Right renal pelvis (tissue), 4 donors: ENCODE data around the gene GNG2. TPM values are rescaled to one million over a fixed set of nuclear protein-coding genes. Genes with fewer than 3 reads are reported as not detected.

ENCODE experiments used
- DNase-seq, 4 donors: peaks; one replicate each; pipeline ENCODE4 v3.0.0-alpha.2; 2013; ENCODE audit warnings: low read depth in 4 of 4, low spot score in 3 of 4, missing footprints in 1 of 4
- polyA plus RNA-seq, 4 donors: library from polyadenylated mRNA; unstranded; fragments of 120-200 nt; gene quantifications; one replicate each; pipeline ENCODE4 v1.2.1, GENCODE V29; 2013; ENCODE audit not compliant: insufficient read length in 4 of 4

GNG2 gene
- polyA plus RNA-seq, 4 donors: 65.0 to 92.0 (median 87.2) TPM

- no peak for DNase-seq
These were observed 77.7 kb downstream of the GNG2 start for GRCh38 chr14:51938137-51938536.

DNA sequence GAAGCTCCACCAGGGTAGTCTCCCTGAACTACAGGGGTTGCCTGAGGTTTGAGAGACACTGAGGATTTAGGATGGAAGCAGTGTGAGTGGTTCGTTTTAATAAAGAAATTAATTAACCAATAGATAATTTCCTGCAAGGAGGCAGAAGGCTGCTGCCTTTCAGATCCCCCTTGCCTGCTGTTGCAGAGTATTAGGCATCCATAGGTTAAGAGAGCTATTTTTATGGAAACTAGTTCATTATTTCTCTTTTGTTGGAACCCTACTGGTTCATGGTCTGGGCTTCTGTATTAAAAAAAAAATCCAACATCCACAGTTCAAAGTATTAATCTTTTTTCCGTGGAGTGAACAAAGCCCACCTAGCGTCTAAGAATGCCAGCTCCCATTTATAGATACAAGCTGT, 78.4 kb downstream of the GNG2 start:
- no peak for DNase-seq

DNA sequence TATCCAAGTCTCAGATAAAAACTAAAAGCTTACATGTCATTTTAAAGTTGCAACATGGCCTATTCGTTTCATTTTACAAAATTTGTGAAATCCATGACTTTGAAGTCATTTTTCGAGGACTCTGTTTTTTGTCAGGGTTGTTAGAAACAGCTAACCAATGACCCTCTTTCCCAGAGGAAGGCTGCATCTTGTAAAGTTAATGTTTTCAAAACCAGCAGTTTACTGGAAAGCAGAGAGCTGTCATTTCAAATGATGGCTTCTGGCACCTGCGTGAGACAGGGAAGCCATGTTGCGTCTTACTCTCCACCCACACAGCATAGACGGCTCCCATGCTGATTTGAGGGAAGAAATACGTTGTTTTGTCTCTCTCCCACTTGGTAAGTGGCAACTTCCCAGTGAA, 78.8 kb downstream of the GNG2 start:
- no peak for DNase-seq

DNA sequence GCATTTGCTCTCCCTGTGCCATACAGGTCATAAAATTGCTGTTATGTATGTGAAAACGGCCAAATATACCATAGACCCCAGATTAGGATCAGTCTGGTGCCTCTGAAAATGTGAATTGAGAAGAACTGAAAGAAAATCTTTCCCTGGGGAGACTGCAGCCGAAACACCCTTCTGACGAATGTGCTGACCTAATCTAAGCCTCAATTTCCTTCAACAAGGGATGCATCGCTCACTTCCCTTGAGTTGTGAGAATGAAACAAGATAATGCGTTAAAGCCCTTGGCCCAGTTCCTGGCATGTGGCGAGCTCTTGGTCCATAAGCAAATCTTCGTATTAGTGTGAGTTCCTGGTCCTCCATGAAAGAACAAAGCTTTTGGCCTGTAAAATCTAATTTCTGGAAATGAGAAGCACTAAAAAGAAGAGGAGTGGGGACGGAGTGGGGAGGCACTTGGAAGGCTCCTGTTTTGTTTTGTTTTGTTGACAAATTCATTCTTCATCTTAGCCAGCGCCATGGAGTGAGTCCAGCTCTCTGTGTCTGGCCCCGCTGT, 79.4 kb downstream of the GNG2 start:
- DNase-seq: no peak

DNA sequence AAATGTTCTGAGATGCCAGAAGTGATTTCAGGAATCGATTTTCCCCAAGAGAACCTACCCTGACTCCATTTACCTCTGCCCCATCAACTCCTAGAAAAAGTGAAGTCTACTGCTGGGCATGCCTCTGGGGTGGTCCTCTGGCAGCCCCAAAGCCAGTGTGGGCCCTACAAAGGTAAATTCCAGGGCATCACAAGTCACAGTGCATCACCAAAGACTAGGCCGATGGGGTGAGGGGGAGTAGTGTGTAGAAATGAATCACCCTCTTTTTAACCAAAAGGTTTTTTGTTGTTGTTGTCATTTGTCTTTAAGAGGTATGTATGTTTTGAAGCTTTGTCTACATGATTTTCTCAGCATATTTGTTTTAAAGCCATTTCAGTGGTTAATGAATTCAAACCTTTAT, 82.6 kb downstream of the GNG2 start:
- DNase-seq: no peak

DNA sequence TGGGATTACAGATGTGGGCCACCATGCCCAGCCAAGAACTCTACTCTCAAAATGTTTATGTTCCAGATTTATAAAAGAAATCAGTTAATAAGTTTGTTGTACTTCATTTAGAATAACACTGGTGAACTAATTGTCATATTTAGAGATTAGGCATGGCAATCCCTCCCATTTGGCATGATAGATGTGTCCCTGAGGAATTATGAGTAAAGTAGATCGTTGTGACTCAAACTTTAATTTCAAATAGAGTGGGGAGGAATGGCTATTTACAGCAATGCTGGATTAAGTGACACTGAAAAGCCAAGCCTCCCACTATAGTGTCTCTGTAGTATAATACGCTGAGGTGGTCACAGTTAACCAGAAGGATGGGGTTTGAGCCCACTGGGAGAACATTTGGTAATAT, 89.6 kb downstream of the GNG2 start:
- no peak for DNase-seq

DNA sequence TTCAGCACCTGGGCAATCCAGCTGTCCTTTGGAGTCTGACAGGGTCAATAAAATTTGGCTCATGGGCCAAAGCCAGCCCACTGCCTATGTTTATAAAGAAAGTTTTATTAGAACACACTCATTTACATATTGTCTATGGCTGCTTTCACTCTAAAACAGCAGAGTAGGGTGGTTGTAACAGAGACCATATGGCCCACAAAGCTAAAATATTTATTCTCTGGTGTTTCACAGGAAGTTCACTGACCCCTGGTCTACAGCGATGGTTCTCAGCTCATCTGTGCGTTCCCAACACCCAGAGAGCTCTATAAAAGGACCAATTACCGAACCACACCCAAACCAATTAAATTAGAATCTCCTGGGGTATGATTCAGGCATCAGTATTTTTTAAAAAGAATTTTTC, 91.2 kb downstream of the GNG2 start:
- DNase-seq: no peak

- no peak for DNase-seq
These were observed 93.6 kb downstream of the GNG2 start for GRCh38 chr14:51954031-51954430.

- no peak for DNase-seq
These were observed 94.2 kb downstream of the GNG2 start for GRCh38 chr14:51954657-51955056.

DNA sequence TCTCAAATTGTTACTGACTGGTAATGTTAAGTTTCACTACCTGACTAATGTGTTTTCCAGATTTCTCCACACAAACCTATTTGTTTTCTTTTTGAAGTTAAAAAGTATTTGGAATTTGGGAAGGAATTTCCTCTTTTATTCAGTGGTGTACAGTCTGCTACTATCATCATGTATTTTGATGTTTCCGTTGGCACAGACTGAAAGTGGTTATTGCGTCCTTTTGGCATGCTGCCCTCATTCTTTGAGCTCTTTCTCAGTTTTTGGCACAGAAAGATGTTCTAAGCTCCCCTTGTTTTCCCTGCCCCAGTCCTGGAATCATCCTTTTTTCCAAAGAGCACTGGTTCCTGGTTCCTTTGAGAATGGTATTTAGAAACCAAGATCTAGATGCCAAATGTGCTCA, 97.5 kb downstream of the GNG2 start:
- DNase-seq: no peak

DNA sequence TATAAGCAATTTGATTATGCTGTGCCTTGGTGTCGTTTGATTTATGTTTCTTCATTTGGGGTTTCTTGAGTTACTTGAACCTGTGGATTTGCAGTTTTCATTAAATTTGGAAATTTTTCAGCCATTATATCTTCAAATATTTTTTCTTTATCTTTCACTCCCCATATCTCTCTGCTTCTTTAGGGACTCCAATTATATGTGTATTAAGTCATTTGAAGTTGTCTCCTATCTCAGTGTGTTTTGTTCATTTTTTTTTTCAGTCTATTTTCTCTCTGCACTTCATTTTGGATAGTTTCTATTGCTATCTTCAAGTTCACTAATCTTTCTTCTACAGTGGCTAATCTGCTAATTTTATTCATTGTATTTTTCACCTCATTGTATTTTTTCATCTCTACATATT, 99.5 kb downstream of the GNG2 start:
- DNase-seq: no peak

- no peak for DNase-seq
These were observed 100.5 kb downstream of the GNG2 start for GRCh38 chr14:51960866-51961265.

DNA sequence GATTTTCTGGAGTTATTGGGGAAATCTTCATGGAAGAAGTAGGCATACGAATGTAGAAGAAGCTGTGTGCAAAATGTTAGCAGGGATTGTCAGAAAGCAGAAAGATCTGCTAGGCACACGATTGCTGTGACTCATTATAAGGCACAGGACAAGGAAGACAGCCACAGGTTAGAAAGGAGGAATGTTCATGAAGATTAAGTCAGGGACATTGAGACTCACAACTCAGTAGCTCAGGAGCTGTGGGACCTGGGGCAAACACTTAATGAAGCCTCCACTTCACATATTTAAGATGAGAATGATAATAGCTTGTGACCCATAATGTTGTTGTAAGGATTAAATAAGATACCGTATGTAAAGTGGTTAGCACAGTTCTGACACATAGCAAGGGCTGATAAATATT, 102.3 kb downstream of the GNG2 start:
- DNase-seq: no peak

DNA sequence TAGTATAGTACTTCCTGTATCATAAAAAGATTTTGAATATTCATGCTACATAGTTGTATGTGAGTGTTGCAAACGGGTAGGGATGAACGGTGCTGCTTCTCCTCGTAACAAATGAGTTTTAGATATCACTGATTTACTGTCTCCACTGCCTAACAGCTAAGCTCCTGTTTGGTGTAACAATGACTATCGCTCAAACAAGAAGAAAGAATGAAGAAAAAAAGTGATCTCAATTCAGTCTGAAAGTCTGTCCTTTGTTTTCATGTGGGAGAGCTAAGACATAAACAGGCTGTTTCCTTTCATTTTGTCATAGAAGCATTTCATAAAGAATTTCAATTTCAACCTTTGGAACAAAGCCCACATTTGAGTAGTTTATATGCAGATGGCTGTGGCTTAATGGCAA, 102.9 kb downstream of the GNG2 start:
- peak; percentile 33 to 57 (median 39) for DNase-seq

- DNase-seq: no peak
These were observed 107.1 kb downstream of the GNG2 start for GRCh38 chr14:51967521-51967920.

- no peak for DNase-seq
These were observed 109.6 kb downstream of the GNG2 start for GRCh38 chr14:51969852-51970540.

GRCh38 chr14:51972566-51972965, 112.2 kb downstream of the GNG2 start:
- DNase-seq: no peak

DNA sequence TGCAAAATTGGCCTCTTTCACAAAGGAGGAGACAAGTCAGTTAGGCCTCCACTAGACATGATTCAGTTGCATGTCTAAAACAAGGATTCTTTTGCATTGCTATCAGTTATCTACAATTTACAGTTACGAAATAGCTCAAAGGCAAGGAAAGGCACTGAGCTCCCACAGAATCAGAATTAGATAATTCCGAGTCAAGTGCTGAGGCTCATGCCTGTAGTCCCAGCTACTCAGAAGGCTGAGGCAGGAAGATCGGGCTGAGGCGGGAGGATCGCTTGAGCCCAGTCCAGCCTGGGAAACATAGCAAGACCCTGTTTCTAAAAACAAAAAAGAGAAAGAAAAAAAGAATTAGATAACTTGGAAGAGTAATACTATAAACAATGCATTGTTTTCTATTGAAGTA, 116.7 kb downstream of the GNG2 start:
- DNase-seq: no peak

GRCh38 chr14:51978681-51979085, 118.3 kb downstream of the GNG2 start:
- DNase-seq: no peak

GRCh38 chr14:51979088-51979709, 118.8 kb downstream of the GNG2 start:
- DNase-seq: peak; percentile 61 to 75 (median 72)

GRCh38 chr14:51981218-51981854, 120.9 kb downstream of the GNG2 start:
- no peak for DNase-seq

GRCh38 chr14:51988221-51988620, 127.8 kb downstream of the GNG2 start:
- DNase-seq: no peak
